Progenitor cell of endocrine pancreas (in vitro differentiated cells): ENCODE measurements around the gene NR1D2. TPM values are rescaled to one million over a fixed set of nuclear protein-coding genes. Genes with fewer than 3 reads are reported as not detected.

Experiments used
- DNase-seq: peaks from one replicate; pipeline ENCODE4 v3.0.0; 2021; ENCODE audit warnings: low spot score; ENCODE audit not compliant: unreplicated experiment
- H3K27ac Mint-ChIP-seq: 2 replicates; pipeline ENCODE4 v1.8.0; 2021; ENCODE audit warnings: mild to moderate bottlenecking, moderate library complexity, mixed read lengths
- H3K27me3 Mint-ChIP-seq: 2 replicates; pipeline ENCODE4 v1.8.0; 2021; ENCODE audit warnings: mixed read lengths
- H3K36me3 Mint-ChIP-seq: 2 replicates; pipeline ENCODE4 v1.8.0; 2022; ENCODE audit warnings: mixed read lengths; ENCODE audit not compliant: insufficient read depth
- H3K4me1 Mint-ChIP-seq: 2 replicates; pipeline ENCODE4 v1.8.0; 2021; ENCODE audit warnings: low read depth, mixed read lengths
- H3K4me3 Mint-ChIP-seq: 2 replicates; pipeline ENCODE4 v1.8.0; 2021; ENCODE audit warnings: low read depth, mild to moderate bottlenecking, moderate library complexity, mixed read lengths
- H3K9me3 Mint-ChIP-seq: 2 replicates; pipeline ENCODE4 v1.8.0; 2021; ENCODE audit warnings: low read depth, mixed read lengths
- CTCF ChIP-seq: fragments of 200-600 bp; sonication (generic); IDR thresholded peaks from one replicate; pipeline ENCODE4 v1.5.0; 2021; ENCODE audit warnings: antibody characterized with exemption, mild to moderate bottlenecking; ENCODE audit not compliant: unreplicated experiment
- total RNA-seq: library from RNA; stranded (reverse); gene quantifications from 2 replicates; pipeline ENCODE4 v1.2.1, GENCODE V29; 2021

The NR1D2 gene
- total RNA-seq, 1 donor from 2014 or later: 14.9 TPM

- no peak for DNase-seq
- no peak for TF ChIP-seq CTCF
- no peak overlapping the region for H3K4me3 Mint-ChIP-seq
- no peaks in the 10 kb centered on the region for H3K27me3 Mint-ChIP-seq
- H3K9me3 Mint-ChIP-seq: no peaks in the 10 kb centered on the region
- H3K4me1 Mint-ChIP-seq: peaks cover 6% of the 10 kb centered on the region
- no peak overlapping the region for H3K27ac Mint-ChIP-seq
- H3K36me3 Mint-ChIP-seq: peaks cover 1% of the 10 kb centered on the region
Observed at GRCh38 chr3:23926736-23927135, 18.4 kb upstream of the NR1D2 start.

GRCh38 chr3:23928524-23928923, 16.6 kb upstream of the NR1D2 start:
- Mint-ChIP-seq H3K36me3 (no peaks in the 10 kb centered on the region), H3K27me3 (no peaks in the 10 kb centered on the region), H3K4me1 (peaks cover 7% of the 10 kb centered on the region), H3K27ac (no peak overlapping the region), H3K4me3 (no peak overlapping the region), H3K9me3 (no peaks in the 10 kb centered on the region)
- DNase-seq: no peak
- TF ChIP-seq CTCF: no peak

- Mint-ChIP-seq H3K27me3 (no peaks in the 10 kb centered on the region), H3K27ac (no peak overlapping the region), H3K9me3 (no peaks in the 10 kb centered on the region), H3K36me3 (no peaks in the 10 kb centered on the region), H3K4me1 (peaks cover 7% of the 10 kb centered on the region), H3K4me3 (no peak overlapping the region)
- TF ChIP-seq CTCF: no peak
- DNase-seq: no peak
Observed at GRCh38 chr3:23931597-23931996, 13.5 kb upstream of the NR1D2 start.

GRCh38 chr3:23932571-23932970, 12.5 kb upstream of the NR1D2 start:
- Mint-ChIP-seq H3K27ac (no peak overlapping the region), H3K36me3 (no peaks in the 10 kb centered on the region), H3K9me3 (no peaks in the 10 kb centered on the region), H3K4me1 (peaks cover 6% of the 10 kb centered on the region), H3K27me3 (no peaks in the 10 kb centered on the region), H3K4me3 (no peak overlapping the region)
- no peak for TF ChIP-seq CTCF
- DNase-seq: no peak

GRCh38 chr3:23934253-23934652, 10.8 kb upstream of the NR1D2 start:
- H3K4me1 Mint-ChIP-seq: peaks cover 1% of the 10 kb centered on the region
- no peak for DNase-seq
- H3K27ac Mint-ChIP-seq: no peak overlapping the region
- H3K9me3 Mint-ChIP-seq: no peaks in the 10 kb centered on the region
- H3K36me3 Mint-ChIP-seq: no peaks in the 10 kb centered on the region
- no peaks in the 10 kb centered on the region for H3K27me3 Mint-ChIP-seq
- H3K4me3 Mint-ChIP-seq: no peak overlapping the region
- no peak for TF ChIP-seq CTCF
